MM.1S (cell line): Measurements from ENCODE around the gene CDH20.

Experiments used
- DNase-seq: peaks from one replicate; pipeline ENCODE4 v3.0.0-alpha.2; 2015
- H2AFZ ChIP-seq: fragments of 300-600 bp; sonication (generic); 2 replicates; pipeline ENCODE4 v1.6.0; 2016; ENCODE audit warnings: antibody characterized with exemption, low read length
- H3F3A ChIP-seq: fragments of 300-600 bp; sonication (generic); 2 replicates; pipeline ENCODE4 v1.6.1; 2016; ENCODE audit warnings: mild to moderate bottlenecking, antibody characterized with exemption, low read length, moderate library complexity, mixed read lengths; ENCODE audit not compliant: insufficient read depth
- H3K27ac ChIP-seq: fragments of 300-600 bp; sonication (generic); 2 replicates; pipeline ENCODE4 v1.5.1; 2016; ENCODE audit warnings: mild to moderate bottlenecking, low read length
- H3K27me3 ChIP-seq: fragments of 300-600 bp; sonication (generic); replicated peaks from 2 replicates; pipeline ENCODE4 v1.6.0; 2016; ENCODE audit warnings: low read length; ENCODE audit not compliant: insufficient read depth
- H3K36me3 ChIP-seq: fragments of 300-600 bp; sonication (generic); replicated peaks from 2 replicates; pipeline ENCODE4 v1.6.1; 2016; ENCODE audit warnings: mild to moderate bottlenecking, low read length, mixed read lengths; ENCODE audit not compliant: insufficient read depth
- H3K4me1 ChIP-seq: fragments of 300-600 bp; sonication (generic); 2 replicates; pipeline ENCODE4 v1.6.1; 2016; ENCODE audit warnings: low read length, mixed read lengths
- H3K4me2 ChIP-seq: fragments of 300-600 bp; sonication (generic); 2 replicates; pipeline ENCODE4 v1.6.0; 2016; ENCODE audit warnings: low read depth, low read length
- H3K4me3 ChIP-seq: fragments of 300-600 bp; sonication (generic); 2 replicates; pipeline ENCODE4 v1.5.1; 2016; ENCODE audit warnings: low read length, mixed read lengths
- H3K79me2 ChIP-seq: fragments of 300-600 bp; sonication (generic); 2 replicates; pipeline ENCODE4 v1.6.1; 2016; ENCODE audit warnings: mixed run types, low read length, mixed read lengths
- H3K9ac ChIP-seq: fragments of 300-600 bp; sonication (generic); 2 replicates; pipeline ENCODE4 v1.6.1; 2016; ENCODE audit warnings: low read length, mixed read lengths
- H3K9me2 ChIP-seq: fragments of 300-600 bp; sonication (generic); replicated peaks from 2 replicates; pipeline ENCODE4 v1.6.1; 2016; ENCODE audit warnings: mild to moderate bottlenecking, low read length, mixed read lengths; ENCODE audit not compliant: insufficient read depth
- H3K9me3 ChIP-seq: fragments of 300-600 bp; sonication (generic); replicated peaks from 2 replicates; pipeline ENCODE4 v1.6.1; 2016; ENCODE audit warnings: mild to moderate bottlenecking, low read length, mixed read lengths; ENCODE audit not compliant: insufficient read depth
- H4K20me1 ChIP-seq: fragments of 300-600 bp; sonication (generic); 2 replicates; pipeline ENCODE4 v1.6.1; 2016; ENCODE audit warnings: mild to moderate bottlenecking, low read length, moderate library complexity, mixed read lengths; ENCODE audit not compliant: insufficient read depth
- EZH2 ChIP-seq: fragments of 300-600 bp; sonication (generic); optimal IDR thresholded peaks from 2 replicates; pipeline ENCODE3; 2017; ENCODE audit warnings: low read depth, mild to moderate bottlenecking, antibody characterized with exemption, low read length, mixed read lengths
- EZH2phosphoT487 ChIP-seq: fragments of 300-600 bp; sonication (generic); IDR thresholded peaks from 2 replicates; pipeline ENCODE4 v1.6.1; 2018; ENCODE audit warnings: antibody characterized with exemption, low read length
- TF ChIP-seq, protein P1 (sequence below): fragments of 300-600 bp; sonication (generic); IDR thresholded peaks from 2 replicates; pipeline ENCODE4 v1.5.1; 2016; ENCODE audit warnings: antibody characterized with exemption, low read length, mixed read lengths

The CDH20 gene

DNA sequence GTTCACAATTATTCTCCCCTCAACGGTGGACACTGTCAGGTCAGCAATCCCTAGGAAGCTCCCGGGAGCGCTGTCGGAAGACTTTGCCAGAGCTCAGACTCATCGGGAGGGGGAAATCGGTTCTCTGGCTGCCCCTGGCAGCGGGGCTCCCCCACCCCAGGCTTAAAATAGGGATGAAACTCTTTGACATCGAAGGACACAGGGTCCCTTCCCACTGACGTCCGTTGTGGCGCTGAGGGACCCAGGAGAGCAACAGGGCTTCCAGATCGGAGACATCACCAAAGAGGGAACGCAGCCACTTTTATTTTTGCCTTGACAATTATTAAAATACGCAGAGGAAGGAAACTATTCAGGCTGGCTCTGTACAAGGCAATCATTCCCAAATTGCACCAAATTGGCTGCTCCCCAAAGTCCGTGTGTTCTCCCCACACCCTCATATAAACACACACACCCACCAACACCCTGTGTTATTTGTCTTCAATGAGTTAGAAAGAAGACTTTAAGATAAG lies 249.0 kb downstream of the CDH20 start:
- no peaks in the 10 kb centered on the region for H3K27me3 ChIP-seq
- no peaks in the 10 kb centered on the region for H3K4me1 ChIP-seq
- no peaks in the 10 kb centered on the region for H4K20me1 ChIP-seq
- TF ChIP-seq, protein P1, sequence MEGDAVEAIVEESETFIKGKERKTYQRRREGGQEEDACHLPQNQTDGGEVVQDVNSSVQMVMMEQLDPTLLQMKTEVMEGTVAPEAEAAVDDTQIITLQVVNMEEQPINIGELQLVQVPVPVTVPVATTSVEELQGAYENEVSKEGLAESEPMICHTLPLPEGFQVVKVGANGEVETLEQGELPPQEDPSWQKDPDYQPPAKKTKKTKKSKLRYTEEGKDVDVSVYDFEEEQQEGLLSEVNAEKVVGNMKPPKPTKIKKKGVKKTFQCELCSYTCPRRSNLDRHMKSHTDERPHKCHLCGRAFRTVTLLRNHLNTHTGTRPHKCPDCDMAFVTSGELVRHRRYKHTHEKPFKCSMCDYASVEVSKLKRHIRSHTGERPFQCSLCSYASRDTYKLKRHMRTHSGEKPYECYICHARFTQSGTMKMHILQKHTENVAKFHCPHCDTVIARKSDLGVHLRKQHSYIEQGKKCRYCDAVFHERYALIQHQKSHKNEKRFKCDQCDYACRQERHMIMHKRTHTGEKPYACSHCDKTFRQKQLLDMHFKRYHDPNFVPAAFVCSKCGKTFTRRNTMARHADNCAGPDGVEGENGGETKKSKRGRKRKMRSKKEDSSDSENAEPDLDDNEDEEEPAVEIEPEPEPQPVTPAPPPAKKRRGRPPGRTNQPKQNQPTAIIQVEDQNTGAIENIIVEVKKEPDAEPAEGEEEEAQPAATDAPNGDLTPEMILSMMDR: no peak
- TF ChIP-seq EZH2phosphoT487 (no peak), EZH2 (no peak)
- peak overlapping the region; percentile 63; the same call in 1 of the 2 replicates for H3K4me2 ChIP-seq
- no peaks in the 10 kb centered on the region for H3K9me3 ChIP-seq
- no peak for DNase-seq
- H3K27ac ChIP-seq: no peak overlapping the region
- no peaks in the 10 kb centered on the region for H3K36me3 ChIP-seq
- 0 out of 2 replicates have a peak overlapping the region, but pooled peaks have one; percentile 2 for H2AFZ ChIP-seq
- no peaks in the 10 kb centered on the region for H3K9me2 ChIP-seq
- no peaks in the 10 kb centered on the region for H3K79me2 ChIP-seq
- no peak overlapping the region for H3K9ac ChIP-seq
- H3K4me3 ChIP-seq: no peak overlapping the region
- no peaks in the 10 kb centered on the region for H3F3A ChIP-seq

GRCh38 chr18:61583548-61583947 lies 250.3 kb downstream of the CDH20 start:
- Histone ChIP-seq H3K9me3 (no peaks in the 10 kb centered on the region), H3K27me3 (no peaks in the 10 kb centered on the region), H3K27ac (no peak overlapping the region), H3K4me3 (no peak overlapping the region), H2AFZ (no peak overlapping the region), H3K9ac (no peak overlapping the region), H4K20me1 (no peaks in the 10 kb centered on the region), H3K9me2 (no peaks in the 10 kb centered on the region), H3K4me2 (no peak overlapping the region), H3K79me2 (no peaks in the 10 kb centered on the region), H3F3A (no peaks in the 10 kb centered on the region), H3K4me1 (no peaks in the 10 kb centered on the region), H3K36me3 (no peaks in the 10 kb centered on the region)
- TF ChIP-seq EZH2phosphoT487 (no peak), EZH2 (no peak)
- TF ChIP-seq, protein P1: no peak
- no peak for DNase-seq

- no peaks in the 10 kb centered on the region for H3K79me2 ChIP-seq
- H3K27me3 ChIP-seq: no peaks in the 10 kb centered on the region
- H2AFZ ChIP-seq: no peak overlapping the region
- H3K4me1 ChIP-seq: no peaks in the 10 kb centered on the region
- no peaks in the 10 kb centered on the region for H3K9me3 ChIP-seq
- no peak overlapping the region for H3K4me2 ChIP-seq
- no peaks in the 10 kb centered on the region for H3K9me2 ChIP-seq
- no peaks in the 10 kb centered on the region for H3K36me3 ChIP-seq
- H3K4me3 ChIP-seq: no peak overlapping the region
- no peak overlapping the region for H3K27ac ChIP-seq
- no peak for DNase-seq
- TF ChIP-seq EZH2phosphoT487: no peak
- no peak for TF ChIP-seq EZH2
- TF ChIP-seq, protein P1: no peak
- H4K20me1 ChIP-seq: no peaks in the 10 kb centered on the region
- no peak overlapping the region for H3K9ac ChIP-seq
- H3F3A ChIP-seq: no peaks in the 10 kb centered on the region
Observed at GRCh38 chr18:61587865-61588264, 254.6 kb downstream of the CDH20 start.
